RWPE1 (cell line): ENCODE results near the gene HSPBP1.

Source experiments
- CTCF ChIA-PET: fragments of 350-600 bp; sonication (Branson Sonifier 250); formaldehyde crosslinking; extraction: SDS; loops from one replicate; lab custom pipeline; 2021; lab: Yijun Ruan, JAX
- POLR2A ChIA-PET: fragments of 400-600 bp; formaldehyde crosslinking; extraction: SDS; loops from one replicate; lab custom pipeline; 2020; ENCODE audit warnings: antibody characterized with exemption; ENCODE audit not compliant: low non-redundant PET; lab: Yijun Ruan, JAX
- DNase-seq: peaks from one replicate; pipeline ENCODE4 v3.0.0; 2012; ENCODE audit warnings: low spot score
- H3K27ac ChIP-seq: fragments of 450-650 bp; 2 replicates; pipeline ENCODE4 v1.5.1; 2017
- TF ChIP-seq, protein P1 (sequence below): fragments of 450-650 bp; conservative IDR thresholded peaks from 2 replicates; pipeline ENCODE4 v1.5.1; 2017; ENCODE audit warnings: low read depth, mild to moderate bottlenecking

The HSPBP1 gene

DNA sequence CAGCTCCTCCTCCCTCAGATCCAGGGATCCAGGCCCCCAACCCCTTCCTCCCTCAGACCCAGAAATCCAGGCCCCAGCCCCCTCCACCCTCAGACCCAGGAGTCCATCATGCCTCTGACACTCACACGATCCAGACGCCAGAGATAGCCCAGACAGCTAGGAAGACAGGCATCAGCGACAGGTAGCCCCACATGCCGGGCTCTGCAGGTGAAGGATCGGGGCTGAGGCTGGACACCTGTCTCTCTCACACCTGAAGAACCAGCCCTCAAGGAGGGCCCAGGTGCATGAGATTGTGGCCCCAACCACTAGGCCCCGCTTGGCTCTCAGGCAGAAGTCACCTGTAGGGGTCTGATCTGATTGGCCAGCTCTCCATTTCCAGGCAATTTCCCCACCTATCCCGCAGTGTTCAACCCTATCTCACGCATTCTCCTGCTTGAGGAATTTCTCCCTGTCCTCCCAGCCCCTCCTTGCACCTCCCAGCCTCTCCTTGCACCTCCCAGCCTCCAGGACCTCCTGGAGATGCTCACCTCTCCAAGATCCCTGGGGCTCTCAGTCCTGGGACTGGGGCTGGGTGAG, 41.0 kb upstream of the HSPBP1 start:
- TF ChIP-seq, protein P1, sequence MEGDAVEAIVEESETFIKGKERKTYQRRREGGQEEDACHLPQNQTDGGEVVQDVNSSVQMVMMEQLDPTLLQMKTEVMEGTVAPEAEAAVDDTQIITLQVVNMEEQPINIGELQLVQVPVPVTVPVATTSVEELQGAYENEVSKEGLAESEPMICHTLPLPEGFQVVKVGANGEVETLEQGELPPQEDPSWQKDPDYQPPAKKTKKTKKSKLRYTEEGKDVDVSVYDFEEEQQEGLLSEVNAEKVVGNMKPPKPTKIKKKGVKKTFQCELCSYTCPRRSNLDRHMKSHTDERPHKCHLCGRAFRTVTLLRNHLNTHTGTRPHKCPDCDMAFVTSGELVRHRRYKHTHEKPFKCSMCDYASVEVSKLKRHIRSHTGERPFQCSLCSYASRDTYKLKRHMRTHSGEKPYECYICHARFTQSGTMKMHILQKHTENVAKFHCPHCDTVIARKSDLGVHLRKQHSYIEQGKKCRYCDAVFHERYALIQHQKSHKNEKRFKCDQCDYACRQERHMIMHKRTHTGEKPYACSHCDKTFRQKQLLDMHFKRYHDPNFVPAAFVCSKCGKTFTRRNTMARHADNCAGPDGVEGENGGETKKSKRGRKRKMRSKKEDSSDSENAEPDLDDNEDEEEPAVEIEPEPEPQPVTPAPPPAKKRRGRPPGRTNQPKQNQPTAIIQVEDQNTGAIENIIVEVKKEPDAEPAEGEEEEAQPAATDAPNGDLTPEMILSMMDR: no peak
- ChIA-PET POLR2A (interaction anchor here (1.0 kb wide), 1 partner anchor 18 kb away, joined by 3 read pairs; the partner anchor contains the start of gene KMT5C), CTCF (interaction anchor here (0.5 to 0.6 kb wide), 2 partner anchors 19 to 23 kb away, joined by 3 to 5 read pairs; no protein-coding TSS in a partner anchor)
- no peak overlapping the region for H3K27ac ChIP-seq
- no peak for DNase-seq

DNA sequence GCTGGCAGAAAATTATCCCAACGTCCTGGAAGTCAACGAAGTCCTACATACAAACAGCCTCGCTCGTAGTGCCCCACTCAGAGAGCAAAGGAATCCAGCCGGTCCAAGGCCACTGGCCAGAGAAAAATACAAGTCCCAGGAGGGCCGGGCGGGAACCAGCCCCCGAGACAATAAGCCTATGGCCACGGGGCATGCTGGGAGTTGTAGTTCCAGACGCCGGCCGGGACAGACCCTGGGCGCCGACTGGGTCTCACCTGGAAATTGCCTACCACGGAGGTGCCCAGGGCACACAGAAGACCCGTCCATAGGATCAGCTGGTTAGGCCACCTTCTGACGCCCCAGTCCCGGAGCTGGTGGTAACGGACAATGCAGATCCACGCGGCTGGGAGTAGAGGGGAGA, 39.9 kb upstream of the HSPBP1 start:
- no peak overlapping the region for H3K27ac ChIP-seq
- CTCF ChIA-PET: interaction anchor here (1.3 kb wide), 1 partner anchor 19 kb away, joined by 4 read pairs; no protein-coding TSS in a partner anchor
- TF ChIP-seq, protein P1: no peak
- DNase-seq: peak; percentile 43
- POLR2A ChIA-PET: no interaction called here

- POLR2A ChIA-PET: interaction anchor here (0.5 to 0.6 kb wide), 2 partner anchors 44 to 156 kb away, joined by 3 to 6 read pairs; no protein-coding TSS in a partner anchor
- CTCF ChIA-PET: interaction anchor here (0.9 kb wide), 1 partner anchor 23 kb away, joined by 3 read pairs; the partner anchor contains the start of gene KMT5C
- H3K27ac ChIP-seq: peak overlapping the region; percentile 25
- DNase-seq: no peak
- TF ChIP-seq, protein P1: no peak
These were observed 36.7 kb upstream of the HSPBP1 start for GRCh38 chr19:55316646-55317045.

DNA sequence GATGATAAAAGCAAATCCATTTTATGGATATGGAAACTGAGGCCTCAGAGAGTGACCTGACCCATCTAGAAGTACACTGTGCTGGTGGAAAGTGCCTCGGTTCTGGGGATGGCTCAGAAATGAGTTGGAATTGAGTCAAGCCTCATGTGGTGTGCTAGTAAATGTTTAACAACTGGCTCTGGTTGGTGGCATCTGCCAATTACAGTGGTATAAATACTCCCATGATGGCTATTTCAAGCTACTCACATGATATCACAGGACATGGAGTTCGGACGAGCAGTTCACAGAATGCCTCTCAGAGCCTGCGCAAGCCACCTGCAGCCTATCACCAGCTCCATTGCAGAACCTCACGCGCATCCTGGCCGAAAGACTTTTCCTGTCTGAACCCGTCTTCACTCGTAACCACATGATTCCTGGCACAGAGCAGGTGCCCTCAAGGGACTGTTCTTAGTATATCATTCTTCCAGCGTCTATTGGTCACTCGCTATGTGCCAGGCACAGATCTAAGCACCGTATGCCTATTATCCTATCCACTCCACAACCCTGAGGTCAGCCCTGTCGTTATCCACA, 36.1 kb upstream of the HSPBP1 start:
- ChIA-PET CTCF (interaction anchor here (0.6 to 0.7 kb wide), 2 partner anchors 14 to 75 kb away, joined by 3 read pairs; no protein-coding TSS in a partner anchor), POLR2A (interaction anchor here (0.5 kb wide), 1 partner anchor 45 kb away, joined by 6 read pairs; no protein-coding TSS in a partner anchor)
- TF ChIP-seq, protein P1: no peak
- peak overlapping the region; percentile 25 for H3K27ac ChIP-seq
- peak; percentile 36 for DNase-seq

DNA sequence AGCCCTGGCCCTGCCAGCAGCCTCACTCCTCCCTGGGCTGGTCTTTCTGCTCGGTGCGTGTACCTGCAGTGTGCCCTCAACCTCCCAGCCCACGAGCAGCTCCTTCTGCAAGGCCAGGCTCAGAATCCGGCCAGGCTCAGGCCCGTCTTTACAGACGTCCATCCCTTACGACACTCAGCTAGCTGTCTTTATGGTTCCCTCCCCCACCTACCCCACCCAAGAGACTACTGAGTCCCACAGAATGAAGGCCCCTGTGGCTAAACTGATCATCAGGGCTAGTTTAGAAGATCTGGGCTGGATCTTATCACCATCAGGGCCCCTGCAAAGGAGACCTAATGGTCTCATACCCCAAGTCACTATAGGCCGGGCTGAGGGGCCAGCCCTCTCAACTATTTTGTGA, 34.5 kb upstream of the HSPBP1 start:
- POLR2A ChIA-PET: no interaction called here
- CTCF ChIA-PET: interaction anchor here (0.6 kb wide), 1 partner anchor 55 kb away, joined by 3 read pairs; no protein-coding TSS in a partner anchor
- H3K27ac ChIP-seq: peak overlapping the region; percentile 39; the same call in 1 of the 2 replicates
- no peak for DNase-seq
- TF ChIP-seq, protein P1: no peak

- CTCF ChIA-PET: interaction anchor here (0.5 to 1.6 kb wide), 4 partner anchors 10 to 339 kb away, joined by 3 read pairs; no protein-coding TSS in a partner anchor
- POLR2A ChIA-PET: interaction anchor here (0.6 kb wide), 1 partner anchor 71 kb away, joined by 3 read pairs; no protein-coding TSS in a partner anchor
- no peak for DNase-seq
- TF ChIP-seq, protein P1: no peak
- peak overlapping the region; percentile 39 for H3K27ac ChIP-seq
These were observed 33.0 kb upstream of the HSPBP1 start for GRCh38 chr19:55312621-55313512.
